Endothelial cell of umbilical vein (primary cell): ENCODE data around the gene GPD2. TPM values are rescaled to one million over a fixed set of nuclear protein-coding genes. Genes with fewer than 3 reads are reported as not detected.

ENCODE experiments used
- BruUV-seq: library from RNA; stranded (reverse); fragments of 400-500 nt; replicated peaks from 2 replicates; lab custom pipeline; 2021; lab: Mats Ljungman, UMichigan
- CTCF ChIA-PET: fragments of 300-600, 350-600 bp; sonication (Branson Sonifier 250); formaldehyde crosslinking; loops from one replicate; lab custom pipeline; 2021; ENCODE audit warnings: antibody characterized with exemption, inconsistent platforms; lab: Charles Lee
- POLR2A ChIA-PET: fragments of 300-600, 350-600 bp; sonication (Branson Sonifier 250); formaldehyde crosslinking; loops from one replicate; lab custom pipeline; 2021; ENCODE audit warnings: antibody characterized with exemption, inconsistent platforms; lab: Charles Lee
- DNase-seq: peaks from one replicate; pipeline ENCODE4 v3.0.0-alpha.2; 2011; ENCODE audit warnings: low read depth, low spot score
- FAIRE-seq: peaks from 2 replicates; lab custom pipeline; 2011; peaks lifted over from hg19 to GRCh38; lab: Jason Lieb, UNC
- H2AFZ ChIP-seq: 2 replicates; pipeline ENCODE4 v1.6.0; 2012; ENCODE audit warnings: low read depth, low read length, control low read depth, inconsistent platforms
- H3K27ac ChIP-seq: 2 replicates; pipeline ENCODE4 v1.5.1; 2011; ENCODE audit warnings: low read depth, mild to moderate bottlenecking, control low read depth, low read length, moderate library complexity; ENCODE audit not compliant: insufficient read depth
- H3K27me3 ChIP-seq, 2 experiments: 2 replicates each; pipeline versions ENCODE4 v1.6.0 to v1.6.1; 2011; ENCODE audit warnings: low read length in 2 of 2, mixed read lengths in 1 of 2; ENCODE audit not compliant: control insufficient read depth in 2 of 2, insufficient read depth in 2 of 2
- H3K36me3 ChIP-seq, 2 experiments: 2 replicates in 1 of 2; 3 replicates in 1 of 2; pipeline ENCODE4 v1.5.1; 2011; ENCODE audit warnings: low read length in 2 of 2, mild to moderate bottlenecking in 1 of 2, moderate library complexity in 1 of 2; ENCODE audit not compliant: control insufficient read depth in 2 of 2, insufficient read depth in 2 of 2; ENCODE audit errors: extremely low read depth in 1 of 2
- H3K4me1 ChIP-seq: 3 replicates; pipeline ENCODE4 v1.5.1; 2011; ENCODE audit warnings: mild to moderate bottlenecking, low read length; ENCODE audit not compliant: control insufficient read depth, insufficient read depth; ENCODE audit errors: extremely low read depth
- H3K4me2 ChIP-seq: 2 replicates; pipeline ENCODE4 v1.6.1; 2011; ENCODE audit warnings: low read length, control low read depth, mixed read lengths; ENCODE audit not compliant: insufficient read depth
- H3K4me3 ChIP-seq, 3 experiments: fragments of 200-600 bp in 1 of 3; sonication (generic), shearing (Covaris generic) in 1 of 3; replicated peaks in 1 of 3; 2 replicates each; pipeline ENCODE4 v1.5.1; 2011 to 2016; ENCODE audit warnings: control low read depth in 3 of 3, low read length in 3 of 3, mild to moderate bottlenecking in 2 of 3, inconsistent platforms in 1 of 3, low read depth in 1 of 3, moderate library complexity in 1 of 3; ENCODE audit not compliant: insufficient read depth in 1 of 3
- H3K79me2 ChIP-seq: 2 replicates; pipeline ENCODE4 v1.6.0; 2012; ENCODE audit warnings: low read length, inconsistent platforms; ENCODE audit not compliant: control insufficient read depth, insufficient read depth
- H3K9ac ChIP-seq: replicated peaks from 2 replicates; pipeline ENCODE3; 2011; ENCODE audit warnings: low read length, control low read depth; ENCODE audit not compliant: insufficient read depth; ENCODE audit errors: extremely low read depth
- H3K9me1 ChIP-seq: replicated peaks from 3 replicates; pipeline ENCODE4 v1.6.0; 2011; ENCODE audit warnings: mild to moderate bottlenecking, low read length; ENCODE audit not compliant: control insufficient read depth, insufficient read depth; ENCODE audit errors: extremely low read depth
- H3K9me3 ChIP-seq: replicated peaks from 2 replicates; pipeline ENCODE4 v1.5.1; 2012; ENCODE audit warnings: low read length, inconsistent platforms; ENCODE audit not compliant: control insufficient read depth, insufficient read depth
- H4K20me1 ChIP-seq: replicated peaks from 2 replicates; pipeline ENCODE3; 2011; ENCODE audit warnings: mild to moderate bottlenecking, low read length; ENCODE audit not compliant: control insufficient read depth, insufficient read depth; ENCODE audit errors: extremely low read depth
- FOS ChIP-seq: IDR thresholded peaks from 2 replicates; pipeline ENCODE4 v1.6.1; 2011; ENCODE audit warnings: mild to moderate bottlenecking, low read length, moderate library complexity, borderline replicate concordance; ENCODE audit not compliant: insufficient read depth
- GATA2 ChIP-seq: IDR thresholded peaks from 2 replicates; pipeline ENCODE4 v1.7.0; 2011; ENCODE audit warnings: low read depth, mild to moderate bottlenecking, moderate library complexity, mixed read lengths, low read length; ENCODE audit not compliant: insufficient read length, insufficient read depth
- JUN ChIP-seq: IDR thresholded peaks from 2 replicates; pipeline ENCODE4 v1.6.1; 2011; ENCODE audit warnings: borderline replicate concordance, low read depth; ENCODE audit not compliant: insufficient read length, insufficient read depth
- MYC ChIP-seq: IDR thresholded peaks from one replicate; pipeline ENCODE4 v1.6.1; 2011; ENCODE audit warnings: mild to moderate bottlenecking, low read depth, low read length
- dilution Hi-C: fragments of 300-500 bp; cut with MboI; formaldehyde crosslinking; loops from one replicate; pipeline ENCODE4 v1.15.0; 2019; ENCODE audit warnings: low sequenced_read_pairs; ENCODE audit not compliant: extremely low pct_ligation_motif_present
- intact Hi-C: fragments of 100-400 bp; cut with micrococcal nuclease; formaldehyde crosslinking; loops from one replicate; pipeline ENCODE4 v1.10.0; 2022
- polyA plus RNA-seq, 4 experiments: library from polyadenylated mRNA; depleted of rRNA in 3 of 4; stranded (reverse) in 3 of 4; unstranded in 1 of 4; fragments of >200 nt; gene quantifications; 2 replicates each; pipeline versions ENCODE4 v1.2.1 to v1.2.3, GENCODE V29; 2011 to 2012; ENCODE audit warnings: missing spikeins in 1 of 4
- total RNA-seq: library from RNA; stranded (reverse); gene quantifications from 2 replicates; pipeline ENCODE4 v1.2.3, GENCODE V29; 2021
- TF ChIP-seq, protein P1 (sequence below), 2 donors: IDR thresholded peaks; 1 replicate in 1 of 2; 2 replicates in 1 of 2; pipeline ENCODE4 v1.5.1; 2011; ENCODE audit warnings: low read length in 2 of 2, mild to moderate bottlenecking in 2 of 2, moderate library complexity in 2 of 2, control low read depth in 1 of 2, inconsistent platforms in 1 of 2, low read depth in 1 of 2; ENCODE audit not compliant: insufficient read depth in 1 of 2; ENCODE audit errors: extremely low read depth in 1 of 2

Gene GPD2
- total and polyA plus RNA-seq, 2 donors (not counting 3 experiments of a cell fraction or from before 2014, with no cell fraction given) = 6.6 to 37.0 TPM

DNA sequence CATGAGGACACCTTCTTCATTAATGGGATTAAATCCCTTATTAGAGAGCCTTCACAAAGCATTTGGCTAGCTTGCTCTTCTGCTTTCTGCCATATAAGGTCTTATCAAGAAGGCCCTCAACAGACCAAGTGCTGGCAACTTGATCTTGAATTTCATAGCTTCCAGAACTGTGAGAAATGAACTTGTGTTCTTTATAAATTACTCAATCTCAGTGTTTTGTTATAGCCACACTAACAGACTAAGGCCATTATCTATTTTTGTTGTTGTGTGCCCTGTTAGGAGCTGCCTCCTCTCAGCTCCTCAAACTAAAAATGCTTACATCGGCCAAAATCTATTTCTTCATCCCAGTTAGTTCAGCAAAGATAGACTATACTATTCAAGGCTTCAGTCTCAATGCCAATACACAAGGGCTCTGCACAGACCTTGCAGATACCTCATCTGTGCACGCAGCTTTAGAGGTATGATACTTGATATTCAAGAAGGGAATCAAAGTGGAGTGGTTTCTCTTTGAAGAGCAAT is 182.9 kb downstream of the GPD2 start:
- dilution Hi-C loops (no loop called here), intact Hi-C loops (no loop called here)
- Histone ChIP-seq H3K79me2 (no peaks in the 10 kb centered on the region), H3K9me3 (no peaks in the 10 kb centered on the region), H3K9ac (no peak overlapping the region), H3K9me1 (no peaks in the 10 kb centered on the region), H4K20me1 (no peaks in the 10 kb centered on the region), H3K4me3 (no peak overlapping the region), H3K4me2 (no peak overlapping the region), H2AFZ (no peak overlapping the region), H3K27ac (no peak overlapping the region), H3K36me3 (no peaks in the 10 kb centered on the region), H3K4me1 (no peaks in the 10 kb centered on the region), H3K27me3 (no peaks in the 10 kb centered on the region)
- no TSS peak for BruUV-seq
- FAIRE-seq (no peak), DNase-seq (no peak)
- ChIA-PET CTCF (interaction anchor here (1.3 kb wide), 1 partner anchor 14 kb away, joined by 3 read pairs; no protein-coding TSS in a partner anchor), POLR2A (no interaction called here)
- no peak for TF ChIP-seq JUN
- TF ChIP-seq GATA2 = no peak
- TF ChIP-seq MYC = no peak
- TF ChIP-seq, protein P1, sequence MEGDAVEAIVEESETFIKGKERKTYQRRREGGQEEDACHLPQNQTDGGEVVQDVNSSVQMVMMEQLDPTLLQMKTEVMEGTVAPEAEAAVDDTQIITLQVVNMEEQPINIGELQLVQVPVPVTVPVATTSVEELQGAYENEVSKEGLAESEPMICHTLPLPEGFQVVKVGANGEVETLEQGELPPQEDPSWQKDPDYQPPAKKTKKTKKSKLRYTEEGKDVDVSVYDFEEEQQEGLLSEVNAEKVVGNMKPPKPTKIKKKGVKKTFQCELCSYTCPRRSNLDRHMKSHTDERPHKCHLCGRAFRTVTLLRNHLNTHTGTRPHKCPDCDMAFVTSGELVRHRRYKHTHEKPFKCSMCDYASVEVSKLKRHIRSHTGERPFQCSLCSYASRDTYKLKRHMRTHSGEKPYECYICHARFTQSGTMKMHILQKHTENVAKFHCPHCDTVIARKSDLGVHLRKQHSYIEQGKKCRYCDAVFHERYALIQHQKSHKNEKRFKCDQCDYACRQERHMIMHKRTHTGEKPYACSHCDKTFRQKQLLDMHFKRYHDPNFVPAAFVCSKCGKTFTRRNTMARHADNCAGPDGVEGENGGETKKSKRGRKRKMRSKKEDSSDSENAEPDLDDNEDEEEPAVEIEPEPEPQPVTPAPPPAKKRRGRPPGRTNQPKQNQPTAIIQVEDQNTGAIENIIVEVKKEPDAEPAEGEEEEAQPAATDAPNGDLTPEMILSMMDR (IDR thresholded peaks at IDR 0.05; ENCODE audit: extremely low read depth in 1 of 2, insufficient read depth in 1 of 2, low read depth in 1 of 2, low read length in 2 of 2) = no peak

DNA sequence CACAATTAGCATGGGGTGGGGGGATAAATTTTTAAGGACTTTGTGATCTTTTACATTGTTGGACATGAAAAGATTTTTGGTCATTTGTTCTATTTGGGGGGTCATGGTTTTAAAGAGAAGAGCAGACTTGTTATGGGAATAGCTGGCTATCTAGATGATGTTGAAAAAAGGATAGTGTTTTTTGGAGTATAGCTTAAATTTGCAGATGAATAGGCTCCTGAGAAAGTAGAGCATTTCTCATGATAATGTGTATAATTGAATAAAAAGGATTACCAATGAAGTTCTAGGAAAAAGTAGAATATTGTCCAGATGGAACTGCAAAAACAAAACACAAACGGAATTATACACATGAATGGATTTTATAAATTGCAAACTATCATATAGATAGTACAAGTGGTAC is 186.3 kb downstream of the GPD2 start:
- CTCF ChIA-PET = no interaction called here
- no peak for FAIRE-seq
- POLR2A ChIA-PET = no interaction called here
- Histone ChIP-seq H2AFZ (no peak overlapping the region), H3K36me3 (no peaks in the 10 kb centered on the region), H3K27ac (no peak overlapping the region), H3K79me2 (no peaks in the 10 kb centered on the region), H3K4me2 (no peak overlapping the region), H3K9ac (no peak overlapping the region), H4K20me1 (no peaks in the 10 kb centered on the region), H3K4me1 (no peaks in the 10 kb centered on the region), H3K4me3 (no peak overlapping the region), H3K9me3 (no peaks in the 10 kb centered on the region), H3K27me3 (no peaks in the 10 kb centered on the region), H3K9me1 (no peaks in the 10 kb centered on the region)
- BruUV-seq = no TSS peak
- dilution Hi-C loops = no loop called here
- intact Hi-C loops = no loop called here
- TF ChIP-seq FOS = no peak
- no peak for DNase-seq
